Astrocyte (in vitro differentiated cells and primary cell): ENCODE results near the gene BCAS2. TPM values are rescaled to one million over a fixed set of nuclear protein-coding genes. Genes with fewer than 3 reads are reported as not detected.

ENCODE experiments used
- DNase-seq: peaks from one replicate; pipeline ENCODE4 v3.0.0-alpha.2; 2010; ENCODE audit warnings: low read depth
- FAIRE-seq: peaks from 2 replicates; lab custom pipeline; 2011; peaks lifted over from hg19 to GRCh38; lab: Jason Lieb, UNC
- H2AFZ ChIP-seq: 2 replicates; pipeline ENCODE4 v1.6.0; 2012; ENCODE audit warnings: low read depth, low read length, inconsistent platforms
- H3K27ac ChIP-seq: 2 replicates; pipeline ENCODE4 v1.5.1; 2011; ENCODE audit warnings: low read depth, low read length, inconsistent platforms
- H3K27me3 ChIP-seq: 2 replicates; pipeline ENCODE4 v1.6.0; 2011; ENCODE audit warnings: low read length, inconsistent platforms; ENCODE audit not compliant: insufficient read depth
- H3K36me3 ChIP-seq: 2 replicates; pipeline ENCODE4 v1.5.1; 2011; ENCODE audit warnings: low read length, inconsistent platforms; ENCODE audit not compliant: insufficient read depth
- H3K4me1 ChIP-seq: 2 replicates; pipeline ENCODE4 v1.5.1; 2011; ENCODE audit warnings: low read length, inconsistent platforms; ENCODE audit not compliant: insufficient read depth
- H3K4me2 ChIP-seq: 2 replicates; pipeline ENCODE4 v1.6.0; 2012; ENCODE audit warnings: low read length, inconsistent platforms
- H3K4me3 ChIP-seq: 2 replicates; pipeline ENCODE4 v1.5.1; 2011; ENCODE audit warnings: low read depth, mild to moderate bottlenecking, low read length, inconsistent platforms; ENCODE audit not compliant: insufficient read depth
- H3K79me2 ChIP-seq: 2 replicates; pipeline ENCODE4 v1.6.0; 2012; ENCODE audit warnings: mild to moderate bottlenecking, low read length, inconsistent platforms; ENCODE audit not compliant: insufficient read depth
- H3K9ac ChIP-seq: 2 replicates; pipeline ENCODE4 v1.6.0; 2012; ENCODE audit warnings: mild to moderate bottlenecking, low read length, inconsistent platforms
- H3K9me3 ChIP-seq: 2 replicates; pipeline ENCODE4 v1.5.1; 2012; ENCODE audit warnings: low read depth, mild to moderate bottlenecking, low read length, inconsistent platforms; ENCODE audit not compliant: insufficient read depth
- H4K20me1 ChIP-seq: 2 replicates; pipeline ENCODE4 v1.6.0; 2012; ENCODE audit warnings: low read length, inconsistent platforms; ENCODE audit not compliant: insufficient read depth
- H3K27ac Mint-ChIP-seq: one replicate; pipeline ENCODE4 v1.8.0; 2021; ENCODE audit warnings: mild to moderate bottlenecking, mixed read lengths; ENCODE audit not compliant: unreplicated experiment
- H3K27me3 Mint-ChIP-seq: one replicate; pipeline ENCODE4 v1.8.0; 2021; ENCODE audit warnings: low read depth, mixed read lengths; ENCODE audit not compliant: unreplicated experiment
- H3K36me3 Mint-ChIP-seq: one replicate; pipeline ENCODE4 v1.8.0; 2021; ENCODE audit warnings: low read depth, mixed read lengths; ENCODE audit not compliant: unreplicated experiment
- H3K4me1 Mint-ChIP-seq: one replicate; pipeline ENCODE4 v1.8.0; 2021; ENCODE audit warnings: low read depth, mixed read lengths; ENCODE audit not compliant: unreplicated experiment
- H3K4me3 Mint-ChIP-seq: one replicate; pipeline ENCODE4 v1.8.0; 2021; ENCODE audit warnings: mild to moderate bottlenecking, moderate library complexity, mixed read lengths; ENCODE audit not compliant: unreplicated experiment
- H3K9me3 Mint-ChIP-seq: one replicate; pipeline ENCODE4 v1.8.0; 2021; ENCODE audit warnings: mild to moderate bottlenecking, mixed read lengths; ENCODE audit not compliant: unreplicated experiment
- CTCF ChIP-seq: IDR thresholded peaks from 2 replicates; pipeline ENCODE4 v1.5.1; 2011; ENCODE audit warnings: low read depth, mild to moderate bottlenecking, inconsistent platforms, low read length, moderate library complexity; ENCODE audit not compliant: insufficient read depth
- EZH2 ChIP-seq: IDR thresholded peaks from 2 replicates; pipeline ENCODE4 v1.6.1; 2012; ENCODE audit warnings: mild to moderate bottlenecking, low read length, inconsistent platforms; ENCODE audit not compliant: insufficient read depth
- total RNA-seq: library from RNA; stranded (reverse); gene quantifications from 2 replicates; pipeline ENCODE4 v1.2.1, GENCODE V29; 2021

BCAS2 gene
- total RNA-seq, 1 donor from 2014 or later = 48.4 TPM

GRCh38 chr1:114594046-114594445 lies 12.6 kb upstream of the BCAS2 start:
- Histone ChIP-seq H3K36me3 (no peaks in the 10 kb centered on the region), H3K27ac (no peak overlapping the region), H3K27me3 (no peaks in the 10 kb centered on the region), H3K4me2 (no peak overlapping the region), H3K9me3 (no peaks in the 10 kb centered on the region), H3K4me3 (no peak overlapping the region), H3K9ac (no peak overlapping the region), H3K79me2 (no peaks in the 10 kb centered on the region), H3K4me1 (no peaks in the 10 kb centered on the region), H2AFZ (no peak overlapping the region), H4K20me1 (no peaks in the 10 kb centered on the region)
- H3K9me3 Mint-ChIP-seq = no peaks in the 10 kb centered on the region
- FAIRE-seq = no peak
- no peak for DNase-seq
- no peaks in the 10 kb centered on the region for H3K27me3 Mint-ChIP-seq
- H3K4me1 Mint-ChIP-seq = no peaks in the 10 kb centered on the region
- H3K36me3 Mint-ChIP-seq = no peaks in the 10 kb centered on the region
- H3K4me3 Mint-ChIP-seq = no peak overlapping the region
- H3K27ac Mint-ChIP-seq = no peak overlapping the region
- TF ChIP-seq EZH2 (no peak), CTCF (no peak)

- no peaks in the 10 kb centered on the region for H3K4me1 ChIP-seq
- no peak overlapping the region for H3K4me3 Mint-ChIP-seq
- H3K36me3 Mint-ChIP-seq = no peaks in the 10 kb centered on the region
- no peaks in the 10 kb centered on the region for H3K27me3 ChIP-seq
- no peaks in the 10 kb centered on the region for H3K79me2 ChIP-seq
- H3K27me3 Mint-ChIP-seq = no peaks in the 10 kb centered on the region
- H3K9ac ChIP-seq = no peak overlapping the region
- TF ChIP-seq CTCF (no peak), EZH2 (no peak)
- no peak for DNase-seq
- H3K27ac ChIP-seq = no peak overlapping the region
- no peak overlapping the region for H2AFZ ChIP-seq
- no peaks in the 10 kb centered on the region for H3K9me3 Mint-ChIP-seq
- no peak overlapping the region for H3K4me2 ChIP-seq
- H3K27ac Mint-ChIP-seq = no peak overlapping the region
- no peaks in the 10 kb centered on the region for H3K36me3 ChIP-seq
- H4K20me1 ChIP-seq = no peaks in the 10 kb centered on the region
- H3K4me3 ChIP-seq = no peak overlapping the region
- peaks cover 4% of the 10 kb centered on the region for H3K4me1 Mint-ChIP-seq
- H3K9me3 ChIP-seq = no peaks in the 10 kb centered on the region
- no peak for FAIRE-seq
These were observed 7.7 kb upstream of the BCAS2 start for GRCh38 chr1:114589122-114589521.

GRCh38 chr1:114588196-114588689 lies 6.8 kb upstream of the BCAS2 start:
- Histone ChIP-seq H3K9me3 (no peaks in the 10 kb centered on the region), H3K27me3 (no peaks in the 10 kb centered on the region), H3K4me3 (no peak overlapping the region), H3K4me2 (no peak overlapping the region), H3K9ac (no peak overlapping the region), H3K36me3 (no peaks in the 10 kb centered on the region), H3K27ac (no peak overlapping the region), H3K79me2 (no peaks in the 10 kb centered on the region), H3K4me1 (no peaks in the 10 kb centered on the region), H2AFZ (no peak overlapping the region), H4K20me1 (no peaks in the 10 kb centered on the region)
- DNase-seq (no peak), FAIRE-seq (no peak)
- Mint-ChIP-seq H3K4me1 (peaks cover 4% of the 10 kb centered on the region), H3K9me3 (no peaks in the 10 kb centered on the region), H3K27ac (no peak overlapping the region), H3K27me3 (no peaks in the 10 kb centered on the region), H3K4me3 (no peak overlapping the region), H3K36me3 (no peaks in the 10 kb centered on the region)
- TF ChIP-seq EZH2 (no peak), CTCF (no peak)
